ENCODE results near the gene KIAA0040.
"Not testable (repeated sequence)": the region's sequence is repeated elsewhere in the genome, so short reads cannot be mapped to it uniquely, and the experiment has no call there.

KIAA0040 gene

GRCh38 chr1:175118375-175119367 lies 73.9 kb downstream of the KIAA0040 start:
- no peak for TF ChIP-seq CTCF (IDR thresholded peaks at IDR 0.05; ENCODE audit: insufficient read depth, low read depth, low read length, missing control alignments)

GRCh38 chr1:175116903-175117302 lies 75.7 kb downstream of the KIAA0040 start:
- no peak overlapping the region for H3K4me3 ChIP-seq (ENCODE audit: low read length)
- DNase-seq (ENCODE audit: low read depth), result no peak

More at GRCh38 chr1:175118375-175119367, 73.9 kb downstream of the KIAA0040 start:
- no peak for DNase-seq (ENCODE audit: low read depth)
- H3K4me3 ChIP-seq (ENCODE audit: low read length), result no peak overlapping the region

GRCh38 chr1:175116210-175116798 lies 76.3 kb downstream of the KIAA0040 start:
- no peak for TF ChIP-seq CTCF (IDR thresholded peaks at IDR 0.05; ENCODE audit: insufficient read depth, low read depth, low read length, missing control alignments)
- H3K4me3 ChIP-seq (ENCODE audit: low read length), result no peak overlapping the region
- DNase-seq (ENCODE audit: low read depth), result no peak

More at GRCh38 chr1:175116903-175117302, 75.7 kb downstream of the KIAA0040 start:
- TF ChIP-seq CTCF (IDR thresholded peaks at IDR 0.05; ENCODE audit: insufficient read depth, low read depth, low read length, missing control alignments), result no peak

GRCh38 chr1:175114996-175115395 lies 77.6 kb downstream of the KIAA0040 start:
- H3K4me3 ChIP-seq (ENCODE audit: low read length), result no peak overlapping the region
- no peak for TF ChIP-seq CTCF (IDR thresholded peaks at IDR 0.05; ENCODE audit: insufficient read depth, low read depth, low read length, missing control alignments)
- DNase-seq (ENCODE audit: low read depth), result no peak

GRCh38 chr1:175108331-175108820 lies 84.2 kb downstream of the KIAA0040 start:
- DNase-seq (ENCODE audit: low read depth); H3K4me3 ChIP-seq (ENCODE audit: low read length): not testable (repeated sequence)
